OCI-M2 (cell line): Measurements from ENCODE around the gene TANGO2.

Source experiments
- DNase-seq: peaks from one replicate; lab custom pipeline; 2025; ENCODE audit not compliant: unreplicated experiment; lab: John Stamatoyannopoulos, UW

Gene TANGO2

DNA sequence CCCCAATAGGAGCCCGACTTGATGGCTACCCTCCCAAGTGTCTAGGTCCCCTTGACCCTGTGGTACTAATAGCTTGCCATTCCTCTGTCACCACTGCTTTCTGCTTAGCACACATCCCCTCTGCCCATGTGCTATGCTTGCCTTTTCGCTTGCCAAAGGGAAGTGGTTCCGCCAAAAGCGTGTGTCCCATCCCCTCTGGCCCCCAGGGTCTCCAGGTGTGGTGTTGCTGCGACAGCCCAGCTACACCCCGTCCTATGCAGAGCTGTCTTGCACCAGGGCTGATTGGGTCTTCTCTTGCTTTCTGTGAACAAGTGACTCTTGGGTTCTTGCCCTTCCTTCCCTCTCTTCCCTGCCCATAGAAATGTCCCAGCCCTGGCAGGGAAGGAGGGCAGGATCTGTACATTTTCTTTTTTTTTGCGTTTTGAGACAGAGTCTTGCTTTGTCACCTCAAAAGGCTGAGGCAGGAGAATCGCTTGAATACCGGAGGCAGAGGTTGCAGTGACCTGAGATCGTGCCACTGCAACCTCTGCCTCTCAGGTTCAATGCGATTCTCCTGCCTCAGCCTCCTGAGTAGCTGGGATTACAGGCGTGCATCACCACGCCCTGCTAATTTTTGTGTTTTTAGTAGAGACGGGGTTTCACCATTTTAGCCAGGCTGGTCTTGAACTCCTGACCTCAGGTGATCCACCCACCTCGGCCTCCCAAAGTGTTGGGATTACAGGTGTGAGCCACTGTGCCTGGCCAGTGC lies 3.9 kb downstream of the TANGO2 start:
- DNase-seq, result no peak

DNA sequence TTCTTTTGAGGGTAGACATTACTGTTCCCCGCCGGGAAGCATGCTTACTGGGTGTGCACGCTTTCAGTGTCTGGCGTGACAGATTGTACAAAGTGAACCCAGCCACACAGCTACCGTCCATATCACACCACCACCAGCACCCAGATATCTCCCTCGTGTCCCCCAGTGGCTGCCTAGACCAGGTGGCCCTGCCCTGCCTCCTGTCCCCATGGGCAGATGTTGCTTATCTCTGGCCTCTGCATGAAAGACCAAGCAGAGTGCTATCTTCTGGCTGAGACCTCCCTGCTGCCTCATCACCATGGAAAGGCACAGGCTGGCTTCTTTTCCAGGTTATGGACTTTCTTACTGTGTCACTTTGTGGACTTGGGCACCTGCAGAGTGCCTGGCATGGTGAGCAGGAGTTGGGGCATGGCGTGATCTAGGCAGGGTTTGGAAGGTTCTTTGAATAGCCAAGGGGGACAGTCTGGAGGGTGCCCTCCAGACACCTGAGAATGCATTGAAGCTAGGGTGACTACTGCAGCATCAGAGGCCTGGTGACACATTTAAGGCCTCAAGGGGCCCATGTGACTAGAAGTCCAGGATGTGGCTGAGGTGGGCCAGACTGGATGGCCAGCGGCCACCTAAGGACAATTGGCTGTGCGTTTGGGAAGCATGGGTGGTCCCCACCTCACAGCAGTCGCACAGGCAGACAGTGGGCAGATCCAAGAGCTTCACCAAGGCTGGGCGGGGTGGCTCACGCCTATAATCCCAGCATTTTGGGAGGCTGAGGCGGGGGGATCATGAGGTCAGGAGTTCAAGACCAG lies 4.7 kb downstream of the TANGO2 start:
- DNase-seq, result no peak

DNA sequence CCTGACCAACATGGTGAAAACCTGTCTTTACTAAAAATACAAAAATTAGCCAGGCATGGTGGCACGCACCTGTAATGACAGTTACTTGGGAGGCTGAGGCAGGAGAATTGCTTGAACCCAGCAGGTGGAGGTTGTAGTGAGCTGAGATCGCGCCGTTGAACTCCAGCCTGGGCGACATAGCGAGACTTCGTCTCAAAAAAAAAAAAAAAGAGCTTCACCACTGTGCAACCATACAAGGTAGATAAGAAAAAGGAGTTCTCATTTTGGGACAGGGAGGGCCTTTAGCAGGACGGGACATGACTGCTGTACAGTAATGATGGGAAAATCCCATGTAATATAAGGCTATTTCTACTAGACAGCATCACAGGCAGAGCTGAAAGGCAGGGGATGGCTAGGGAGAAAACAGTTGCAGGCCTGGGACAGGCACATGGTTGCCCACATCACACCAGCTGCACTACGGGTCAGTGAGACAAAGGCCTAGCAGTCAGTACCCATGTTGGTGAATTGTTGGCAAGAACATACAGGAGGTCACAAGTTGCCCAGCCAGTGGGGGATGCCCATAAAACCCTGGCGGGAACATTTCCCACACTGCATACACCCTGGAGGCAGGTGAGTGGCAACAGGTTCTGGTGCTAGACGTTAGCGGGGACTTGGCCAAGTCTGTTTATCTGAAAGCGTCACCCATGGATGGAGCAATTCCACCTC lies 5.4 kb downstream of the TANGO2 start:
- no peak for DNase-seq

DNA sequence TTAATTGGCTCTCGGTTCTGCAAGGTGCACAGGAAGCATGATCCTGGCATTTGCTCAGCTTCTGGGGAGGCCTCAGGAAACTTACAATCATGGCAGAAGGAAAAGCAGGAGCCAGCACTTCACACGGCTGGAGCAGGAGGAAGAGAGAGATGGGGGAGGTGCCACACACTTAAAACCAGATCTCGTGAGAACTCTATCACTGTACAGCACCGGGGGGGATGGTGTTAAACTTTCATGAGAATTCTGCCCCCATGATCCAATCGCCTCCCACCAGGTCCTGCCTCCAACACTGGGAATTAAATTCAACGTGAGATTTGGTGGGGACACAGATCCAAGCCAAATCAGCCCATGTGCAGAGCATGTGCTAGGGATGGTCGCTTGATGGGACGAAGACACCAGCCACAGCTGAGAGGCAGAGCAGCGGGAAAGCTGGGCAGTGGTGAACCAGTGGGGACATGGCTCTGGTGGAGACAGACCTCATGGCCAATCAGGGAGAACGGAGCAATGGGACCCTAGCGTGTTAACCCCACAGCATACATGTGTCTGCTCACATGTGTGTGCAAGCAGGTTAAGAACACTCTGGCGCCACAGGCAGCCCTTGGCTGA lies 6.2 kb downstream of the TANGO2 start:
- no peak for DNase-seq

DNA sequence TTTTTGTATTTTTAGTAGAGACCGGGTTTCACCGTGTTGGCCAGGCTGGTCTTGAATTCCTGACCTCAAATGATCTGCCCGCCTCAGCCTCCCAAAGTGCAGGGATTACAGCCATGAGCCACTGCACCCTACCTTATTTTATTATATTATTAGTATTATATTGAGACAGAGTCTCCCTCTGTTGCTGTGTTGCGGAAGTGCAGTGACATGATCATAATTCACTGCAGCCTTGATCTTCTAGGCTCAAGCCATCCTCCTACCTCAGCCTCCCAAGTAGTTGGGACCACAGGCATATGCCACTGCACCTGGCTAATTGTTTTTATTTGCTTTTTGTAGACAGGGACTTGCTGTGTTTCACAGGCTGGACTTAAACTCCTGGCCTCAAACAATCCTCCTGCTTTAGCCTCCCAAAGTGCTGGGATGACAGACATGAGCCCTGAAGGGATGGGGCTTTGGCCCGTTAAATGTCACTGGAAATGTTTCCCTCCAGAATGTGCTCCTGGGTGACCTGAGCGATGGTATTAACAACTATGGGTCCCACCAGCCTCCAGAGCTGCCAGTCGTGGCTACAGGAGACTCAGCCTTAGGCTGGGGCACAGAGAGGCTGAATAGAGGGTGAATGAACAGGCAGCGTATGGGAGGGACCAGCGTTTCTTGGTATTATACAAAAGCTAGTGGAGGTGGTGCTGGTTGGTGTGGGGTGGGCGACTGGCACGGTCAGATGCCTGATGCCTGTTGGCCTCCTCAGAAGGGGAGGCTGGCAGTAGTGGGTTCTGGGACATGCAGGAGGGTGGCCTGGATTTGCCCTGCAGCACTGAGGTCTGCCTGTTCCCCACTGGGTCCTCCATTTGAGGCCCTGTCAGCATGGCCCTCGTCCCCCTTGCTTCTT lies 7.3 kb downstream of the TANGO2 start:
- DNase-seq, result no peak

DNA sequence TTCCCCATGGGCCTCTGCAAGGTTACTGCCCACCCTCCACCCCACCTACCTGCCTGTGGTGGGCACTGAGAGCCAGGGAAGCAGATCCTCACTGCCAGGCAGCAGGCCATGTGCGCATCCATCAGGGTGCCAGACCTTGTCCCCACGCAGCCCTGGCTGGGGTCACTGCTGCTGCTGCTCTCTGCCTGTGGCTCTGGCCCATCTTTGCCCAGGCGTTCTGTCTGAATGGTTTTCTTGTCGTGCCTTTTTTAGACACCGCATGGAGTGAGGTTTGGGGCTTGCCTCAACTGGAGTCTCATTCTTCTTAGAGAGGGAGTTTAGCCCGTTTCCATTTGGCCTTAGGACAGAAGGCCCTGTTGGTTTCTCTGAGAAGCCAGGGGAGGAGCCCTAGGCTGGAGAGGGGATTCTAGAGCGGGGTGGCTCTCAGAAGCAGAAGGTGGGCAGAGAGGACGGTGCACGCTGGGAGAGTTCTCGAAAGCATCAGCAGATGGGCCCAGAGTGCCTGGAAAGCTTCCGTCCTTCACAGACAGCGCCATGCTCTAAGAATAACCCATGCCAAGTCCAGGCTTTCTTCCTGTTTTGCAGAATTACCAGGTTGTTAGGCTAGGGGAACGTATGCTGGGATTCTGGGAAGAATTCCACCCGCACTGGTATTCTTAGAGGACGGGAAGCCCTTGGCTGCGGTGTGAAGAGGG lies 8.1 kb downstream of the TANGO2 start:
- DNase-seq, result no peak

DNA sequence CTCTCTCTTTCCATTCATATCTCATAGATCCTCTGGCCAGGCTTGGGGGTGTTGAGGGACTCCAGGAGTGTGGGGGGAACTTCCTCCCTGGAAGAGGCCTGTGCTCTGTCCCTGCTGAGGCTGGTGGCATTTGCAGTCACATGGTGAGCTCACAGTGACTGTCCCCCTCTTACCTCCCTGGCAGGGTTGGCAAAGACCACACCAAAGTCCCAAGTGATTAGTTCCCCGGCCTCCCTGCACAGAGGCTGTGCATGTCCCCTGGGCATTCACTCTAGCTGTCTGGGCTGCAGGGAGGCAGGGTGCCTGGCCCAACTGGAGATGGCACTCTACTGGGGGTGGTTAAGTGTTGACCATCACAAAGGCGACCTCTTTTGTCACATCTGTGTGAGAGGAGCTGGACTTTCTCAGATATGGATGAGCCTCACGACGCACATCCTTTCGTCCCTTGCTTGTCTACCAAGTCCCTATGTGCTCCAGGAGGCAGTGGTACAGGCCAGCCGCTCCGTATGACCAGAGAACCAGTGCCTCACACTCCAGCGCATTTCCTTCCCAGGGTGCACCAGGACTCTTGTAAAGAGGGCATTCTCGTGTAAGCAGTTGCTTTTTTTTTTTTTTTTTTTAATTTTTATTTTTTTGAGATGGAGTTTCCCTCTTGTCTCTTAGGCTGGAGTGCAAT lies 8.8 kb downstream of the TANGO2 start:
- no peak for DNase-seq

DNA sequence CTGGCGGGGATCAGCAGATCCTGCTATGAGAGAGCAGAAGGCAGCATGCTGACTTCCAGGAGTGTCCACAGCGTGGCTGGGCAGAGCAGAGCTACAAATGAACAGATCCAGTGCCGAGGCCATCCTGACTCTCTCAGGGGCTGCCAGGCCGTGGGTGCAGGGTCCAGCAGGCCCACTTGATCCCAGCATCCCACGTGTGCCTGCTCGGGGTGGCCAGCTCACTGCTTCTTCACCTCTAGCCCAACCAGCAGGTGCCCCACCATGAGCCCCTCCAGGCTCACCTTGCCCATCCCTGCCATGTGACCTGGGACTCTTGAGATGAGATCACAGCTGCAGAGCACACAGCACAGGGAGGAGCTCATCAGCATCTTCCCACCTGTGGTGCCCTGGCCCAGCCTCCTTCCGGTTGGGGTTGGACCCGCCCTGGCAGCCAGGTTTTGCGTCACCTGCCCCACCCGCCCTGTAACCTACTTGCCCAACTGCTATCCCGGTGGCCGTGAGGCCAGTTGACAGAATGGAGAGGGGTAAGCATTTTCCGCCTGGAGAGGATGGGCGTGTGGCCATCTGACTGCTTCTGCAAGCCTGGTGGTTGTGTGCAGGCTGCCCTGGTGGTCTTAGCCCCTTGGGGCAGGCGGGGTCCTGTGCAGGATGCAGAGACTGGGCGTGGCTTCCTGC lies 11.0 kb downstream of the TANGO2 start:
- no peak for DNase-seq

DNA sequence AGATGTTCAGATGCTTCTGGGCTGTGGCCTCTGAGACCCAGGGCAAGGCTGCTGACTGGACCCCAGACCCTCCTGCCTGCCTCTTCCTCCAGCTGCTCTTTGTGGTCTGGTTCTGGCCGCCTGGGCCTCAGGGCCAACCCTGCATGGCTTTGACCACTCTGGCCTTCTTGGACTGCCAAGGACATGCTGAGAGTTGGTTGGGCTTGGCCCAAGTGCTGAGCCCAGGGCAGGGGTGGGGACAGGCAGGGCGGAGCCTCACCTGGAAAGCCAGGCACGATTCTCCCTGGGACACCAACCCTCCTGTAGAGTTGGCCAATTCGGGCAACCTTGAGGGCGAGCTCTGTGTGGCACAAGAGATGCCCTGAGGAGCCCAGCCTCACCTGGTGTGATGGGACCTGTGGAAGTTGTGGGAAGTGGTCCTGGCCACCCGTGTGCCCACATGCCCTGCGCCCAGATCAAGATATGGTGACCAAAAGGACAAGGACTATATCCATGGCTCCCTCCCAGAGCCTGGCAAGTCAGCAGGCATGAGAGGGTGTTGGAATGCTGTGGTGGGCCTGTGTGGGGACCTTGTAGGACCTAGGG lies 11.6 kb downstream of the TANGO2 start:
- DNase-seq, result no peak

DNA sequence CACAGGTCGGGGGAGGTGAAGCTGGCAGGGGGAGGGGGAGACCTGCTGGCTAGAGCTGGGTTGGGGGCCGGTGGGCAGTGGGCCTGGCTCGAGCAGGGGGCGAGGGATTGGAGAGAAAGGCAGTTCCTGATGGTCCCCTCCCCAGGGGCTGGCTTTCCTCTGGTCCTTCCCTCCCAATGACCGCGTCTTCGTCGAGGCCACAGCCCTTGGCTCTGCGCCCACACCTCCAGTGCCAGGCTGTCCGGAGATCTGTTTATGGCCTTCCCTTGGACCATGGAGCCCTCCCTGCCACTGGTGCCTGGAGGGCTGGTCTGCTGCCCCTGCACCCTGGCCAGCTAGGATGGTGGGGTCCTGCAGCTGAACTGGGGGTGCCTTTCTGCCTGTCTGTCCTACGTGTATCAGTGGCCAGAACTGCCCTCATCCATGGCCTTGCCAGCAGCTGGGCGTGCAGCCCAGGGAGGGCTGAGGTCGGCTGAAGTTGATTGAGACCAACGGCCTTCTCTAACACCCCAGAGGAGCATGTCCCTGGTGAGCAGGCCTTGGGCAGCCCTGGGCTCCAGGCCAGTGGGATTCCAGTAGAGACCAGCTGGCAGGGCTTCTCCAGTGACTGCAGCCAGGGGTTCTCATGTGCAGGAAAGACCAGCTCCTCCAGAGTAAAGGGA lies 12.3 kb downstream of the TANGO2 start:
- DNase-seq, result no peak

DNA sequence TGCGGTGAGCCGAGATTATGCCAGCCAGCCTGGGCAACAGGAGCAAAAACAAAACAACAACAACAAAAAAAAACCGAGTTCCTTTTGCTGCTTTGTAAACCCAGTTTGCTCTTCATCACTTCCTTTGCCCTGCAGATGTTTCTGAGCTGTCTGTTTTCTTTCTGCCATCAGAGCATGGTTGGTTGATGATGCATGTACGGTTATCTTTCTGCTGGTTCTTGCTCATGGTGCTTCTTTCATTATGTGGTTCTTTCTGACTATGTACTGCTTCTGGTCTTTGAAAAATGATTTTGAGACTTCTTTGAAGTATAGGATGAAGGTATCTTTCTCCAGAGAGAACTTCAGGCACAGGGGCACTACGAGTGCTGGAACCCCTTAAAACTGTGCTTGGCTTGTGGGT lies 13.2 kb downstream of the TANGO2 start:
- DNase-seq, result no peak

DNA sequence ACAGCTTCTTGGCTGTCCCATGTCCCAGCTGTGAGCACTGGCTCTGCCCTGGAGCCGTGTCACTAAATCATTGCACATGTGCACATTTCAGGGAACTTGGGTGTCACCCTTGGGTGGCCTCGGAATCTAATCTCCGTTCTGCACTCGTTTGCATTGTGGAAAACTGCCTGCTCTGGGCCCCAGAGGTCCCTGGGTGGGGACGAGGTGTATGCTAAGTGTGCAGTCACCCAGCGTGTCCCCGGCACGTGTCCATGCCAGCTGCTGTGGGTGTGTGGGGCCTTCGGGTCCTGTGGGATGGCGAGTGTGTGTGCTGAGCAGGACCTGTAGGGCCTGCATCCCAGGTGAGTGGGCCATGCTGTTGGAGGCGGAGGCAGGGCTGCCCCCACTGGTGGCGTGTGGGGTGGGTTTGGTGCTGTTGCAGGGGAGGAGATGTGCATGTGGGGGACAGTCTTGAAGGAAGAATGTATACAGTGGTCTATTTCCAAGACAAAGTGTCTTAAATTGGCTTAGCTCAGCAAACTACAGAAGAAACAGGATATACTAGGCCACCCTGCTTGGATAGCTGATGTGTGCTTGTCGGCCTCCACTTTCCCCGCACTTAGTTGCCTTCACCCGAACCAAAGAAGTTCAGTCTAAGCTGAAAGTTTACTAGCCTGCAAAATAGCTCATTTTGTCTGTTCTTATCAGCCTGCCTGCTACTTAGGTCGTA lies 14.6 kb downstream of the TANGO2 start:
- DNase-seq, result no peak

DNA sequence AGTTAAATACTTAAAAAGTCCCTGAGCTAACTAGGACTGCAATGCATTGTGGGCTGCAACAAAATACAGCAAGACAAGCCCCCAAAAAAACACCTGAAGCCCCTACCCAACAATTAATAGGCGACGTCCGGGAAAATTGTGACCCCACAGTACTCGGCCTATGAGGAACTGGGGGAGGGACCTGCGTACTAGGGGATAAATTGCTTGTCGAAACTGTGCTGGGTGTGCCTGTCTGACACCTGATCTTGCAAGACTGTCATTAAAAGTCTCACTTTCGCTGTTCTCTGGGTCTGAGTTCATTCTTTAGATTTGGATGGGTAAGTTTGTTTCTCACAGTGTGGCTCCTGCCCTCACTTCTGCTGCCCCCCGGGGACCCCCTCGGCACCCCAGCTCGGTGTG lies 15.2 kb downstream of the TANGO2 start:
- DNase-seq, result no peak

DNA sequence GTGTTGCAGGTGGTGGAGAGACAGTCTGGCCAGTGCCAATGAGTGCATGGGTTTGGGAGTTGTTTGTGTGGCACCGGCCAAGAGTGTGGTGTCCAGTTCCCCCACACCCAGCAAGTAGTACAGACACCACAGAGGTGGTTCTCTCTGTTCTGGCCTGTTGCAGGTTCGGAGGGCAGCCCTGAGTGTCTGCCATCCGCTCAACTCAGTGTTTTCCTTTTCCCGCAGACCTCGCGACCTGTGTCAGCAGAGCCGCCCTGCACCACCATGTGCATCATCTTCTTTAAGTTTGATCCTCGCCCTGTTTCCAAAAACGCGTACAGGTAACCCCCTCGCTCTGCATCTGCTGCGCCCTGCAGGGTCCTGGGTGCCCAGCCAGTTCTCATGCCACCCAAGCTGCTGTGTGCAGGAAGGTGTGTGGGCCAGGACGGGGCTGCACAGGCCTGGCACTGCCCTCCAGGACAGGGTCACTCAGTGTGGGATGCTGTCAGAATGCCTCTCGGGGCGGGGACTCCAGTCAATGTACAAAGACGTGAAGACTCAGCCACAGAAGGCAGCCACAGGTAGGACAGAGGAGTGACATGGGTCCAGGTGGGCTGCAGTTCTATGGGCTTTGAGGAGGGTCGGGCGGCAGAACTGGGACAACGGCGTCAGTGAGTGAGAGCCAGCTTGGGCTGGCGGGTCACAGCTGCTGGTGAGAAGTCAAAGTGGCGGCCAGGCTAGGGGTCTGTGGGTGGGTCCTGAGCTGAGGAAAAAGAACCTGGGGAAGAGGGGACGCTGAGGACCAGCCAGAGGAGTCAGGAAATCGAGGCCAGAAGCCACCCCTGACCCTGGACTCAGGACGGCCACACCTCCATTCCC lies 15.9 kb downstream of the TANGO2 start:
- DNase-seq, result no peak

DNA sequence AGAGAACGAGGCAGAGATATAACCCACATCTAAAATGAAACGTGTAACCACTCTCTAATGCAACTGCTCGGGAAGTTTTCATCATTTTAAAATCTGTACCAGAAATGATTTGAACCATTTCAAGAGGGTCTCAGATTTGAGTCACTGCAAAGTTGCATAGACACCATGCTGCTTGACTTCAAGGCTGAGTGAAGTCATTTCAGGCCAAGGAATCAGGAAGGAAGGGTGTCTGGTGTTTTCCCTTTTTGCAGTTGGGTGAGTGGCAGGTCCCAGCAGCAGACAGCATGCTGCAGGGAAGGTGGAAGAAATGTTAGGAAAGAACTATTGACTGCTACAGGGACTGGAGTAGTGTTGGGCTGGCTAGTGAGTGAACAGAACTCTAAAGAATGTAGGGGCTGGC lies 16.5 kb downstream of the TANGO2 start:
- no peak for DNase-seq

DNA sequence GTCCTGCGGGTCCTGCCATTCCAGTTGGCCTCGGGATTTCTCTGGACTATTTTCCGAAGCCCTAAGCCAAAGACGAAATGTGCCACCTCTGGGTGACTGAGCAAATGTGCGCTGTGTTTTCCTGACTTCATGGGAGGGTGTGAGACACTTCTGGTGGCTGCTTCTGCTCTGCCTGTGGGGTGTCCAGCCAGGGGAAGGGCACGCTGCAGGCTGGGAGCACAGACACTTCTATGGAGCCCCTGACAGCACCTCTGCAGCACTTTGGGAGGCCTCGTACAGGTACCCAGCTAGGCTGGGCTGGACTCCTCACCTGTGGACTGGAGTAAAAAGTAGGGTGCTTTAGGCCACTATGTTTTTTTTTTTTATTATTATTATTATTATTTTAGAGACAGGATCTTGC lies 17.7 kb downstream of the TANGO2 start:
- DNase-seq, result no peak
